ENCODE data around the gene MAD2L1BP.
A peak's percentile ranks its signal among the peaks of the same experiment; 100 is the strongest.

Gene MAD2L1BP

DNA sequence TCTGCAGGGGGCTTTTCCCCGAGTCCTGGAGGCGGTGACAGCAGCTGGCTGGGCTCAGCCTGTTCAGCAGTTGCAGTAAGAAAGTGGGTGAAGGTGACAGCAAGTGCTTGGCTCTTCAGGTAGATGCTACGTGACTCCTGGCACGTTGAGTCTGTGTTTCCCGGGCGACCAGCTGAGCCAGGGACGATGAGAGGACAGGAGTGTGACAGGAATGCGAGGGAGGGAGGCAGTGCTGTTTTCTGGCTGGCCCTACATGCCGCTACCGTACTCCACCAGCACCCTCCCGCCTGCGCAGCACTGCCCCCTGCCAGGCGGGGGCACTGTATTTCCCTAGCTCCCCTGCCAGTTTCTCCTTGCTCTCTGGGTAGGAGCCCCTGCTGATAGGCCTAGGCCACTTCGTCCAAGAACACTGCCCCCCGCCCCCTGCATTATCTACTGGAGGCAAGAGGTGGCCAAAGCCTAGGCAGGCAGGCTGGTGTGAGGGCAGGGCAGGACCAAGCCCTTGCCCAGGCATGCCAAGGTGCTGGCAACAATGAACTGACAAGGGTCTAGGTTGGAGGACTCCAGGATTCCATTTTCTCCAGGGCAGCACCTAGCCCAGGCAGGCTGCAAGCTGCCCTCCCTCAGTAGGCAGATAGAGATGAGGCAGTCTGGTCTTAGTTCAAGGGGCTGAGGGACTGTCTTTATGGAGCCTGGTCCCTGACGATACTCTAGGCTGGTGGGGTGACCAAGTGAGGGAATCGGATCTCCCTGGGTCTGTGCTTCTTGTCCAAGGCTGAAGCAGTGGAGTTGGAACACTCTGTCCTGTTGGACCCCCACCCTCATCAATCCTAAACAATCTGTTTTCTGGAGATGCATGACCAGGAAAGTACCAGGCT is 32.8 kb downstream of the MAD2L1BP start:
- Mint-ChIP-seq H3K4me3 (peak overlapping the region; percentile 58), H3K36me3 (ENCODE audit: low read depth) (peaks cover 18% of the 10 kb centered on the region), H3K4me1 (ENCODE audit: low read depth) (peaks cover 35% of the 10 kb centered on the region)

GRCh38 chr6:43669050-43669921 is 33.6 kb downstream of the MAD2L1BP start:
- peaks cover 35% of the 10 kb centered on the region for H3K4me1 Mint-ChIP-seq (ENCODE audit: low read depth)
- peak overlapping the region; percentile 5 for H3K27ac Mint-ChIP-seq
- no peak overlapping the region for H3K4me3 Mint-ChIP-seq
- no peaks in the 10 kb centered on the region for H3K27me3 Mint-ChIP-seq
- H3K9me3 Mint-ChIP-seq: no peaks in the 10 kb centered on the region
- peaks cover 24% of the 10 kb centered on the region for H3K36me3 Mint-ChIP-seq (ENCODE audit: low read depth)

More for the DNA sequence above, 32.8 kb downstream of the MAD2L1BP start:
- no peaks in the 10 kb centered on the region for H3K9me3 Mint-ChIP-seq
- H3K27ac Mint-ChIP-seq: peak overlapping the region; percentile 71
- no peaks in the 10 kb centered on the region for H3K27me3 Mint-ChIP-seq

DNA sequence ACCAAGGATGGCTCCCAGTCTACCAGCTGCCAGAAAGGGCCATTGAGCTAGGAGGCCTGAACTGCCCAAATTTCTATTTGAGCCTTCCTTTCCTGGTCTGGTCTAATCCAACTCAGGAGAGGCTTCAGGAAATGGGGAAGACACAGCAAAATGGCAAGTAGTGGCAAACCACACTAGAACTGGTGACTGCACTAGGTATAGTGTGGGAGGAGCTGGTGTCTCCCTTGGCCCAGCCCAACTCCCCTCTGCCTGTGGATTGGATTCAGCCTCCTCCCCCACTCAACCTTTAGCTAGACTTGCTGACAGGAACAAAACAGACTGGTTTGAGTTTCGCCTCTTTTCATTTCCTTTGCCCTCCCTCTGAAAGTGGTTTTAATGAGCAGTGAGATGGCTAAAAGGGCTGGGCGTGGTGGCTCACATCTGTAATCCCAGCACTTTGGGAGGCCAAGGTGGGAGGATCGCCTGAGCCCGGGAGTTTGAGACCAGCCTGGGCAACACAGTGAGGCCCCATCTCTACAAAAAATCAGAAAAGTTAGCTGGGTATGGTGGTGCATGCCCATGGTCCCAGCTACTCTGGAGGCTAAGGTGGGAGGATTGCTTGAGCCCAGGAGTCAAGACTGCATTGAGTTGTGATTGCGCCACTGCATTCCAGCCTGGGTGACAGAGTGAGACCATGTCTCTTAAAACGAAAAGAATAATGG is 34.4 kb downstream of the MAD2L1BP start:
- Mint-ChIP-seq H3K4me1 (ENCODE audit: low read depth) (peaks cover 35% of the 10 kb centered on the region), H3K27ac (peak overlapping the region; percentile 21), H3K4me3 (no peak overlapping the region), H3K36me3 (ENCODE audit: low read depth) (peaks cover 32% of the 10 kb centered on the region), H3K9me3 (no peaks in the 10 kb centered on the region), H3K27me3 (no peaks in the 10 kb centered on the region)

DNA sequence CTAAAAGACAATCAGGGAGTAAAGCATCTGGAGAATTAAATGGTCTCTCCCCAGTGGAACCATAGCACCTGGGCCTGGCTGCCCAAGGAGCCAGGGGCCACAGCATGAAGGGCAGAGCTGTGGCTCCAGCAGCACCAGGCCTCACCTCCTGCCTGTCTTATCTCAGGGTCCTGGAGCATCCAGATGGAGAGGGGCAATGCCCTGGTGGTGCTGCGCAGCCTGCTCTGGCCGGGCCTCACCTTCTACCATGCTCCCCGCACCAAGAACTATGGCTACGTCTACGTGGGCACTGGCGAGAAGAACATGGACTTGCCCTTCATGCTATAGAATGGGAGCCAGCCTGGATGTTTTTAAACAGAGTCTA is 35.0 kb downstream of the MAD2L1BP start:
- no peaks in the 10 kb centered on the region for H3K27me3 Mint-ChIP-seq
- no peak overlapping the region for H3K4me3 Mint-ChIP-seq
- H3K36me3 Mint-ChIP-seq (ENCODE audit: low read depth): peaks cover 37% of the 10 kb centered on the region
- H3K4me1 Mint-ChIP-seq (ENCODE audit: low read depth): peaks cover 35% of the 10 kb centered on the region
- peak overlapping the region; percentile 21 for H3K27ac Mint-ChIP-seq
- no peaks in the 10 kb centered on the region for H3K9me3 Mint-ChIP-seq

GRCh38 chr6:43671011-43671800 is 35.6 kb downstream of the MAD2L1BP start:
- Mint-ChIP-seq H3K27ac (peak overlapping the region; percentile 34), H3K4me1 (ENCODE audit: low read depth) (peaks cover 35% of the 10 kb centered on the region), H3K36me3 (ENCODE audit: low read depth) (peaks cover 43% of the 10 kb centered on the region), H3K27me3 (no peaks in the 10 kb centered on the region), H3K4me3 (no peak overlapping the region), H3K9me3 (no peaks in the 10 kb centered on the region)

DNA sequence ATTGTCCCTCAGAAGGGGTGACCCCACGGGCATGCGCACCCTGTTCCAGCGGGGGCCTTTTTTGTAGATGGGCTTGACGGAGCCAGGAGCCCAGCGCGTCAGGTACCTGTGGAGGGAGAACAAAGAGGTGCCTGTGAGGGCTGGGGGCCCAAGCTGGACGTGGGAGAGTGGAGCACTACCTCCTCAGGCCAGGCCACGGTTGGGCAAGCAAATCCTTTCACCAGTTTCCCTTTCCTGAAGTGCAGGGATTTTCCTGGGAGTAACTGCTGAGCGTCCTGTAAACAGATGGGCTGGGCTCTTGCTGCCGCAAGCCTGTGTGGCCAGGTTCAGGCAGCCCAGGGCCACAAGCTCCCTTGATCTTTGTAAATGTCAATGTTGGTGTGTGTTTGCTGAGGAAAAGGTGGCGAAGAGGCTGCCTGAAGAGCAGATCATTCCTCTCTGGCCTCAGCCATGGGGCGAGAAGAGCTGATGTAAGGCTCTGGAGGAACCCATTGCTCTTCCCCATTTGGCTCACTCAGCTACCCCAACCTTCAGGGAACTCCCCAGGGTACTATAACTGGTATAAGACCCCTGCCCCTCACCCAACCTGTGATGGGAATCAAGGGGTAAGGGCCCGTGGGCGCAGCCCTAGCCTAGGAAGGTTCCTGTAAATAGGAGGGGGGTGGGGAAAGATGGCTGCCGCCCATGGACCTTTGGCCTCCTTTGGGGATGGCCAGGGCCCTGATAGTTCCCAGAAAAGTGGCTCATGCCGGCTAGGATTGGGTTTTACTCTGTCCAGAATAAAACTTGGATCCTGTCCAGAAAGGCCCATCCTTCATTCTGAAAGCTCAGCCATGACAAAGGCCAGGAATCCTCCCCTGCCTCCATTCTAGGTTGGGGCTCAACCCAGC is 36.4 kb downstream of the MAD2L1BP start:
- H3K27ac Mint-ChIP-seq: no peak overlapping the region
- no peaks in the 10 kb centered on the region for H3K9me3 Mint-ChIP-seq
- H3K4me1 Mint-ChIP-seq (ENCODE audit: low read depth): peaks cover 34% of the 10 kb centered on the region
- no peaks in the 10 kb centered on the region for H3K27me3 Mint-ChIP-seq
- no peak overlapping the region for H3K4me3 Mint-ChIP-seq
- H3K36me3 Mint-ChIP-seq (ENCODE audit: low read depth): peaks cover 43% of the 10 kb centered on the region

- Mint-ChIP-seq H3K36me3 (ENCODE audit: low read depth) (peaks cover 53% of the 10 kb centered on the region), H3K27ac (no peak overlapping the region), H3K9me3 (no peaks in the 10 kb centered on the region), H3K4me3 (no peak overlapping the region), H3K27me3 (no peaks in the 10 kb centered on the region), H3K4me1 (ENCODE audit: low read depth) (peaks cover 19% of the 10 kb centered on the region)
Measured at GRCh38 chr6:43673444-43674084, 37.9 kb downstream of the MAD2L1BP start.

DNA sequence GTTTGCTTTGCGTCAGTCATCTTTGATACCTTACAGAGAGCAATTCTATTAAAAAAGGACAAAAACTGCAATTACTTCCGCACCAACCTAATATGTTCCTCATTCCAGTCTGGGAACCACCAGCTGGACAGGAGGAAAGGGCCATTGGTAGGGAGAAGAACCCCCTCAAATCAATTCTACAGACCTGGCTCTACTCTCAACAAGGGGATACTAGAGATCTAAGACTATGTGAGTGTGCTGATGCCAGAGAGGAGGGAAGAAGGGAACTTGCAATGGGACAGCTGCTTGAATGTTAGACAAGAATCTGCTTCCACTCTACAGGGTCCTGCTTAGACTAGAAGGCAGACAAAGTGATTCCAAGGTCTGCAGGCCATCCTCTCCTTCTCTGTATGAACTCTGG is 38.7 kb downstream of the MAD2L1BP start:
- H3K27me3 Mint-ChIP-seq: no peaks in the 10 kb centered on the region
- no peaks in the 10 kb centered on the region for H3K9me3 Mint-ChIP-seq
- peaks cover 12% of the 10 kb centered on the region for H3K4me1 Mint-ChIP-seq (ENCODE audit: low read depth)
- H3K36me3 Mint-ChIP-seq (ENCODE audit: low read depth): peaks cover 54% of the 10 kb centered on the region
- H3K4me3 Mint-ChIP-seq: no peak overlapping the region
- H3K27ac Mint-ChIP-seq: no peak overlapping the region

DNA sequence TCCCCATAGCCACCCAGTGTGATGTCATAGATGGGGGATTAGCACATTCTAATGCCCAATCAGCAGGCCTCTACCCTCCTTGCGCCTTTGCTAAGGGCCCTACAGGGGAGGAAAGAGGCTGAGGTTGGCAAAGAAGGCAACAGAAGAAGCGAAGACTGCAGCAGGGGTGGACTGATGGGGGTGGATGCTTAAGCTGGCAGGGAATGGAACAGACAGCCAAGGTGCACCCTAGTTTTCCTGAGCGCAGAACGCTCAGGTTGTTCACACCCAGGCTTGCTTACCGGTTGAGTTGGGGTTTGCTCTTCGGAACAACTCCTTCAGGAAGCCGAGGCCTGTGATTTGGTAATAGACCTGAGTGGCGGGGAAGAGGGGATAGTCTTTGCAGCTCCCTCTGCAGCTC is 39.3 kb downstream of the MAD2L1BP start:
- no peaks in the 10 kb centered on the region for H3K9me3 Mint-ChIP-seq
- peaks cover 7% of the 10 kb centered on the region for H3K4me1 Mint-ChIP-seq (ENCODE audit: low read depth)
- no peak overlapping the region for H3K4me3 Mint-ChIP-seq
- no peaks in the 10 kb centered on the region for H3K27me3 Mint-ChIP-seq
- H3K36me3 Mint-ChIP-seq (ENCODE audit: low read depth): peaks cover 60% of the 10 kb centered on the region
- H3K27ac Mint-ChIP-seq: no peak overlapping the region

- Mint-ChIP-seq H3K4me1 (ENCODE audit: low read depth) (no peaks in the 10 kb centered on the region), H3K4me3 (no peak overlapping the region), H3K36me3 (ENCODE audit: low read depth) (peaks cover 61% of the 10 kb centered on the region), H3K27ac (no peak overlapping the region), H3K9me3 (no peaks in the 10 kb centered on the region), H3K27me3 (no peaks in the 10 kb centered on the region)
Measured at GRCh38 chr6:43676962-43677606, 41.4 kb downstream of the MAD2L1BP start.

DNA sequence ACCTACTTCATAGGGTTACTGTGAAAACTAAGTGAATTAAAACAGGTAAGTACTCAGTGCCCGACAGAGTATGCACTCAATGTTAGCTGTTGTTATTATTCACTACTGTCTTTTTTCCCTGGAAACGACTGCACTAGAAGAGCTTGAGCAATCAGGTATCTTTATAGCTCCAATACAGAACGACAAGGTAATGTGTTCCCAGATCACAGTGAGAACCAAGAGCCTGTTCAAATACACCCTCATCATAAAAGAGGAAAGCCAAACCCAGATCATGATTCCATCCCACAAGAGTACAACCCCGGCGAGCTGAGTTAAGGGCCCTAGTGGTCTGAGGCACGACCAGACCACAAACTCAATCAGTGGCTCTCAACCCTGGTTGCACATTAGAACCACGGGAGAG is 42.1 kb downstream of the MAD2L1BP start:
- Mint-ChIP-seq H3K4me1 (ENCODE audit: low read depth) (peaks cover under 1% of the 10 kb centered on the region), H3K9me3 (no peaks in the 10 kb centered on the region), H3K36me3 (ENCODE audit: low read depth) (peaks cover 57% of the 10 kb centered on the region), H3K4me3 (no peak overlapping the region), H3K27me3 (no peaks in the 10 kb centered on the region), H3K27ac (no peak overlapping the region)

DNA sequence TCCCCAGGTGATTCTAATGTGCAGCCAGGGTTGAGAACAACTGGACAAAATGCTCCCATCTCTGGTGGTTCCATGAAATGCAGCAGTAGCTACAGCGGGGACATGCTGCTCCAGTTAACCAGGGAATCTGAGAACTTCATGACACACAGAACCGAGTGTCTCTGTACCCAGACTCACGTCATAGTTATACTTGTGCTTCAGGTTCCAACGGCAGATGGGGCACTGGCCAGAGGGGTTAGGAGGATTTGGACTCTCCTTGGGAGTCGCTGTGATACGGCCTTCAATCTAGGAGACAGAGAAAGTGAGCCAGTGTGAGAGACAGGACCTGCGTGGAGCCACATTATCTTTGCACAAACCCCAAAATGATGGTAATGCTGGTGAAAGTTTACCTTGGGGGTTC is 42.7 kb downstream of the MAD2L1BP start:
- H3K27me3 Mint-ChIP-seq: no peaks in the 10 kb centered on the region
- H3K4me3 Mint-ChIP-seq: no peak overlapping the region
- H3K27ac Mint-ChIP-seq: no peak overlapping the region
- peaks cover 6% of the 10 kb centered on the region for H3K4me1 Mint-ChIP-seq (ENCODE audit: low read depth)
- H3K9me3 Mint-ChIP-seq: no peaks in the 10 kb centered on the region
- H3K36me3 Mint-ChIP-seq (ENCODE audit: low read depth): peaks cover 56% of the 10 kb centered on the region

- Mint-ChIP-seq H3K27me3 (no peaks in the 10 kb centered on the region), H3K9me3 (no peaks in the 10 kb centered on the region), H3K36me3 (ENCODE audit: low read depth) (peaks cover 52% of the 10 kb centered on the region), H3K27ac (no peak overlapping the region), H3K4me1 (ENCODE audit: low read depth) (peaks cover 12% of the 10 kb centered on the region), H3K4me3 (no peak overlapping the region)
Measured at GRCh38 chr6:43679057-43679456, 43.4 kb downstream of the MAD2L1BP start.

Data from stimulated activated naive CD8-positive, alpha-beta T cell treated with anti-CD3 and anti-CD28 coated beads, Interleukin-15, Interleukin-2, amounts not matched to agents 100 ng/mL and 50 ng/mL, for 24 hours (primary cell).